ENCODE results near the gene SLITRK3.

DNA sequence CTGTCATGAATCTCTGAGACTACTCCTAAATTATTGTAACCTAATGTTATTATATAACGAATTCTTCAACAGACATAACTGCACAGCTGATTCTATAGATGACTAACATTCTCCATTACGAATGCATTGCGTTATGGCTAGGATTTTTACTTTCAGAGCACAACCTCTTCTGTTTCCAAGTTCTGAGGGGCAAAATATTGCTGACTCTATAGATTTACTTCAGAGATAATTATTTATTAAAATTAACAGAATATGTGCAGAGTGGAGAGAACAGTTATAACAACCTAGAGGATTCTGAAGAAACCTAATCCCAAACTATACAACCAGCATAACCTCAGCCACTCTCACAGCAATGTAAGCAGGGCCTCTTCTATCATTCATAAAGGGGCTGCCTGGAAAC lies 25.9 kb downstream of the SLITRK3 start:
- TF ChIP-seq, protein P1, sequence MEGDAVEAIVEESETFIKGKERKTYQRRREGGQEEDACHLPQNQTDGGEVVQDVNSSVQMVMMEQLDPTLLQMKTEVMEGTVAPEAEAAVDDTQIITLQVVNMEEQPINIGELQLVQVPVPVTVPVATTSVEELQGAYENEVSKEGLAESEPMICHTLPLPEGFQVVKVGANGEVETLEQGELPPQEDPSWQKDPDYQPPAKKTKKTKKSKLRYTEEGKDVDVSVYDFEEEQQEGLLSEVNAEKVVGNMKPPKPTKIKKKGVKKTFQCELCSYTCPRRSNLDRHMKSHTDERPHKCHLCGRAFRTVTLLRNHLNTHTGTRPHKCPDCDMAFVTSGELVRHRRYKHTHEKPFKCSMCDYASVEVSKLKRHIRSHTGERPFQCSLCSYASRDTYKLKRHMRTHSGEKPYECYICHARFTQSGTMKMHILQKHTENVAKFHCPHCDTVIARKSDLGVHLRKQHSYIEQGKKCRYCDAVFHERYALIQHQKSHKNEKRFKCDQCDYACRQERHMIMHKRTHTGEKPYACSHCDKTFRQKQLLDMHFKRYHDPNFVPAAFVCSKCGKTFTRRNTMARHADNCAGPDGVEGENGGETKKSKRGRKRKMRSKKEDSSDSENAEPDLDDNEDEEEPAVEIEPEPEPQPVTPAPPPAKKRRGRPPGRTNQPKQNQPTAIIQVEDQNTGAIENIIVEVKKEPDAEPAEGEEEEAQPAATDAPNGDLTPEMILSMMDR (conservative IDR thresholded peaks at IDR 0.05) = no peak
- no peak for TF ChIP-seq EZH2 (IDR thresholded peaks at IDR 0.05; ENCODE audit: low read depth)
